Stimulated activated CD8-positive, alpha-beta memory T cell treated with anti-CD3 and anti-CD28 coated beads, Interleukin-4, amount 100 ng/mL, for 48 hours (primary cell): ENCODE measurements around the gene PHLDB1.
A peak's percentile ranks its signal among the peaks of the same experiment; 100 is the strongest.
"Not testable (repeated sequence)": the region's sequence is repeated elsewhere in the genome, so short reads cannot be mapped to it uniquely, and the experiment has no call there.

Source experiments
- DNase-seq: peaks from one replicate; pipeline ENCODE4 v3.0.0-alpha.2; 2020

PHLDB1 gene

GRCh38 chr11:118607401-118608359, at the start of gene PHLDB1:
Gene PHLDB1 (plus strand): TSS chr11:118607615. CDS start chr11:118613837, 6,222 bp downstream.
- DNase-seq: peak; percentile 69

DNA sequence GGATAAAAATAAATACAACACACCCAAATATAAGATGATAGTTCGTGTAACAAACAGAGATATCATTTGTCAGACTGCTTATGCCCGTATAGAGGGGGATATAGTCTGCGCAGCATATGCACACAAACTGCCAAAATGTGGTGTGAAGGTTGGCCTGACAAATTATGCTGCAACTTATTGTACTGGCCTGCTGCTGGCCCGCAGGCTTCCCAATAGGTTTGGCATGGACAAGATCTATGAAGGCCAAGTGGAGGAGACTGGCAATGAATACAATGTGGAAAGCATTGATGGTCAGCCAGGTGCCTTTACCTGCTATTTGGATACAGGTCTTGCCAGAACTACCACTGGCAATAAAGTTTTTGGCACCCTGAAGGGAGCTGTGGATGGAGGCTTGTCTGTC, 46.6 kb upstream of the PHLDB1 start:
- no peak for DNase-seq

DNA sequence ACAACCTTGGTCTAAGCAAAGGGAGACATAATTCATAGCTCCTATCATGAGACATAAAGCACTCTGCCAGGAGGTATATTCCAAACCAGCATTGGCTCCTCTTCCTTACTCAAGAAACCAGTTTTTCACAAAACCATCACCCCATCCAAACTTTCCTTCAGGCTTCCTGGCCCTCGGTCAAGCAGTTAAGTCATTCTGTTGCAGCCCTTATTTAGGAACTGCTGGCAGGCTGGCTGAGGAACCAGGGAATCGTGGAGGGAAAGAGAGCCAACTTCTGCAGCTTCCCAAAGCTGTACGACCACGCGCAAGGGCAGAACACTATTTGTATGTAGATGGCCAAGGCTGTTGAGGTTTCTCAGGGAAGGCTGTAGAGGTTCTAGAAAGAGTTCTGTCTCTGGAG, 42.4 kb upstream of the PHLDB1 start:
- DNase-seq: no peak

DNA sequence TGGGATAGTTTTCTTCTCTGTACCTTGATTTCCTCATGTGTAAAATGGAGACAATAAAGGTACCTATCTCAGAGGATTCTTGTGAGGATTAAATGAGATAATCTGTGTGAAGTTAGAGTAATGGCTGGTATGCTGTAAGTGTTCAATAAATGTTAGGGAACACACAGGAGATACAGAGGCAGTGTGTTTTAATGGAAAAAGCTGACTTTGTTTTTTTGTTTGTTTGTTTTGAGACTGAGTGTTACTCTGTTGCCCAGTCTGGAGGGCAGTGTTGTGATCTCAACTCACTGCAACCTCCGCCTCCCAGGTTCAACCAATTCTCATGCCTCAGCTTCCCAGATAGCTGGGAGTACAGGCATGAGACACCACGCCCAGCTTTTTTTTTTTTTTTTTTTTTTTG, 37.7 kb upstream of the PHLDB1 start:
- DNase-seq: no peak

GRCh38 chr11:118570787-118571186, 36.6 kb upstream of the PHLDB1 start:
- no peak for DNase-seq

DNA sequence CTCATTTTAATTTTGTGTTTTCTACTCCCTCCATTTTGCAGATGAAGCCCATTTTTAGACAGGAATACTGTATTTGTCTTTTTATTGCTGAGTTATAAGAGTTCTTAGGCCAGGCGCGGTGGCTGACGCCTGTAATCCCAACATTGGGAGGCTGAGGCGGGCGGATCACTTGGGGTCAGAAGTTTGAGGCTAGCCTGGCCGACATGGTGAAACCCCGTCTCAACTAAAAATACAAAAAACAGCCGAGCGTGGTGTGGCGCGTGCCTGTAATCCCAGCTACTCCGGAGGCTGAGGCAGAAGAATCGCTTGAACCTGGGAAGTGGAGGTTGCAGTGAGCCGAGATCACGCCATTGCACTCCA, 35.7 kb upstream of the PHLDB1 start:
- peak; percentile 38 for DNase-seq

DNA sequence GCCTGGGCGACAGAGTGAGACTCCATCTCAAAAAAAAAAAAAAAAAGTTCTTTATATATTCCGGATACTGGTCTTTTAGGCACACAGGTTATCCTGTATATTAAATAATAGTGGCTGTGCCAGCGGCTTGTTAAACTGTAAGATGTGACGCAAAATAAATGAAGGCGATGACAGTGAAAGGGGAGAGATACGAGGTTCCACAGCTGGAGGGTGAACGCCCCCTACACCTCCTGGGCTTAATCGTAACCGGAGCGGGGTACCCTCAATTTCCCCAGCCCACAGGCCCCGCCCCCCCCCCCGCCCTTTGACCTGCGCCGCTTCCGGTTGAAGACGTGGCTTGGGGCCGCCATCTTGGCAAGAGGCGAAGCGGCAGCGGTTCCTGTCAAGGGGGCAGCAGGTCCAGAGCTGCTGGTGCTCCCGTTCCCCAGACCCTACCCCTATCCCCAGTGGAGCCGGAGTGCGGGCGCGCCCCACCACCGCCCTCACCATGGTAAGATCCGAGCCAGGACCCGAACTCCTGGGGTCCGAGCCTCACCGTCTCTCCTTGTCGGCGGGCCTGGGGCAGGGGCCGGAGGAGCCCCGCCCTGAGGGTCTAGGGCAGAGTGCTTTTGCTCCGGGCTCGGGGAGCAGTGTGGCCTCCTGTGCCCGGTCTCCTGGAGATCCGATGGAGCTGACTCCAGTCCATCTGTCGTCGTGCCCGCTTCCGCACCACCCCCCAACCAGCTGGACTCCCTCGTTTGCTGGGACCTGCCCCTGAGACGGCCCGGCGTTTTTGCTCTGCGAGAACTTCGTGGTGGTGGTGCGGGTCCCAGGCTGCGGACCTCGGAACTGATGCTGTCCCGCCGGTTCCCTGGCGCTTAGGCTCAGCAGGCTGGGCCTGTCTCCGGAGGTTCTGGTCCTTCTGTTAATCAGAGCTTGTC, 35.1 kb upstream of the PHLDB1 start, which contains the start of gene ARCN1:
Gene ARCN1, plus strand, starts transcription at position 349 of the 920 bp plus-strand sequence. Its CDS starts 139 bp downstream, at position 488.
- DNase-seq: peak; percentile 83

GRCh38 chr11:118572981-118573550, 34.3 kb upstream of the PHLDB1 start:
- peak; percentile 29 for DNase-seq

DNA sequence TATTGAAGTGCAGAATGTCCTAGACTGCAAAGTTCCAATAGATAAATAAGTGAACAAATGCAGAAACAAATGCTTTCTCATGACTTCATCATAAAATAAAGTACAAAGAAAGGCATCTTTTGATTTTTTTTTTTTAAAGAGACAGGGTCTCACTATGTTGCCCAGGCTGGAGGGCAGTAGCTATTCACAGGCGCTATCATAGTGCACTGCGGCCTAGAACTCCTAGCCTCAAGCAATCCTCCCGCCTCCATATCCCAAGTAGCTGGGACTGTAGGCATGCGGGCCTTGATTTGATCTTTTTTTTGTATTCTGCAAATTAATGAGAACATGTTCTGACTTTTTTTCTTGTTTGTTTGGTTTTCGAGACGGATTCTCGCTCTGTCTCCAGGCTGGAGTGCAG, 32.8 kb upstream of the PHLDB1 start:
- no peak for DNase-seq

DNA sequence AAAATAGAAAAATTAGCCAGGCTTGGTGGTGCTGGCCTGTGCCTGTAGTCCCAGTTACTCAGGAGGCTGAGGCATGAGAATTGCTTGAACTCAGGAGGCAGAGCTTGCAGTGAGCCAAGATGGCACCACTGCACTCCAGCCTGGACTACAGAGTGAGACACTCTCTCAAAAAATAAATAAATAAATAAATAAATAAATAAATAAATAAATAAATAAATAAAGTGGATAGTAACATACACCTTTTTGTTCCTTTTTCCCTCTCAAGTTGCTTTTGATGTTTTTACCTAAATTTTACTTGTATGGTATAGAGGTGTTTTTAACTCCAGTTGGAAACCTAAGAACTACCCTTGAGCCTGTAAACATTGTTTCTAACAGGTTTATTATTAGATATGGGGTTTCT, 29.4 kb upstream of the PHLDB1 start:
- not testable (repeated sequence) for DNase-seq

GRCh38 chr11:118581057-118581456, 26.4 kb upstream of the PHLDB1 start:
- DNase-seq: no peak

DNA sequence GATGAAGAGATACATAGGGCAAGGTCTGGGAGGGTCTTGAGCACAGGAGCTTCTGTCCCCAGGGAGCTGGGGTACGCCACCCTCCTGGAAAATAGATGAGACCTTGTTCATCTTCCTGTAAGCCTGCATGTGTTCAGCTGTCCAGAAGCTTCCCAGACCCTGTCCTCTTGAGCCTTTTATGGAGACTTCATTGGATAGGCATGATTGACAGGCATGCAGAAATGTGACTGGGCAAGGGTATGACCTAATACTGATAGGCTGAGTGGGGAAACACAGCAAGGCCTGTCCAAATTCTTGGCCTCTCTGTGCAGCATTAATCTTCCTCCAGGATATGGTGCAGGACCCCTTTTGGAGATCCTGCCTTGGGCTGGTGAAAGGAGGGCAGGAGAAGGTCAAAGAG, 19.5 kb upstream of the PHLDB1 start:
- DNase-seq: no peak

- DNase-seq: no peak
These were observed 14.6 kb upstream of the PHLDB1 start for GRCh38 chr11:118592616-118593367.

GRCh38 chr11:118594984-118595383, 12.4 kb upstream of the PHLDB1 start:
- DNase-seq: peak; percentile 17

GRCh38 chr11:118596224-118597146, 10.9 kb upstream of the PHLDB1 start:
- peak; percentile 19 for DNase-seq

GRCh38 chr11:118597556-118597955, 9.9 kb upstream of the PHLDB1 start:
- DNase-seq: peak; percentile 17

GRCh38 chr11:118602331-118602730, 5.1 kb upstream of the PHLDB1 start:
- peak; percentile 21 for DNase-seq

DNA sequence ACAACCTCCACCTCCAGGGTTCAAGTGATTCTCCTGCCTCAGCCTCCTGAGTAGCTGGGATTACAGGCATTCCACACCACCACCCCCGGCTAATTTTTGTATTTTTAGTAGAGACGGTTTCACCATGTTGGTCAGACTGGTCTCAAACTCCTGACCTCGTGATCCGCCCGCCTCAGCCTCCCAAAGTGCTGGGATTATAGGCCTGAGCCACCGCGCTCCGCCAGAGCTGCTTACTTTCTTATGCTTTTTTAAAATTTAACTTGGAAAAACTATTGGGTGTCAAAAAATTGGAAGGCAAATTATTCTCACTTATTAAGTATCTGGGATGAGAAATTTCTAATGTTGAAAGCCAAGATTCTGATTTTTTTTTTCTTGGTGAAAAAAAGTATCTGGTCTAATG, 3.7 kb upstream of the PHLDB1 start:
- not testable (repeated sequence) for DNase-seq

GRCh38 chr11:118604566-118604965, 2.8 kb upstream of the PHLDB1 start:
- peak; percentile 21 for DNase-seq

DNA sequence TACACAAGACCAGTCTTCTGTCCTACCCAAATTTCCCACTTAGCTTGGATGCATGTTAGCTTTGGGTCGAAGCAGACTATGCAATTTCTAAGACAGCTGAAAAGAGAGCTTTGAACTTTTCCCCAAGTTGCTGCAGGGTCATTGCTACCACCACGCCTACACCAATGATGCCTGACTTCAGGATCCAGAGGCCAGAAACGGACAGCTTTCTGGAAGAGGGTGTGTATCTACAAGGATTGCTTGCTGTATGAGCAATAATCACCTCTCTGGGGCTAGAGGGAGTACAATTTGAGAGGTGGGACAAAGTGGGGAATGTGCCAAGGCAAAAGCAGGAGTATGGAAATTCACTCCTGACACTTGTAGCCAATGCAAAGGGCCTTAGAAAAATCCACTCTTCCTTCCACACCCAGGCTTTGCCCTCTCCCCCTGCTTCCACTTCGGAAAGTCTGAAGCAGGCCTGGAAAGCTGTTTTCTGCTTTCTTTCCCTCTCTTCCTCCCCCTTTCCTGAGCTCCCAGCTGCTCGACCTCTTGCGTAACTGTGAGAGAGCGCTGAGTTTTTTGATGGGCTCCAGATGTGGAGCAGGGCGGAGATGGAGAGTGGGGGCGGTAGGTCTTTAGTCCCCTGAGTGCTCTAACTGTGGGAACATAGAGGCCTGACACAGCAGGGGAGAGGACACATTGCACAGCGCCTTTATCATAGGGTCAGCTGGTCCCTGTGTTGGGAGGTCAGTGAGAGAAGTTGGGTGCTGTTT, 2.1 kb upstream of the PHLDB1 start:
- peak; percentile 18 for DNase-seq
